ENCODE measurements around the gene ETS1.

Gene ETS1

GRCh38 chr11:128615612-128616011 is 28.3 kb upstream of the ETS1 start:
- DNase-seq (ENCODE audit: low read depth), result no peak
- Histone ChIP-seq H3K4me3 (ENCODE audit: low read length) (no peak overlapping the region), H3K27me3 (replicated peaks; ENCODE audit: control insufficient read depth, insufficient read depth, low read length) (peaks cover 40% of the 10 kb centered on the region), H3K36me3 (ENCODE audit: control insufficient read depth, insufficient read depth, low read length, severe bottlenecking) (no peaks in the 10 kb centered on the region), H3K4me1 (ENCODE audit: control insufficient read depth, insufficient read depth, low read length) (no peaks in the 10 kb centered on the region), H3K9ac (ENCODE audit: low read length) (no peak overlapping the region), H3K9me3 (ENCODE audit: control insufficient read depth, low read length) (no peaks in the 10 kb centered on the region)

- Histone ChIP-seq H3K27me3 (replicated peaks; ENCODE audit: control insufficient read depth, insufficient read depth, low read length) (peaks cover 41% of the 10 kb centered on the region), H3K36me3 (ENCODE audit: control insufficient read depth, insufficient read depth, low read length, severe bottlenecking) (no peaks in the 10 kb centered on the region), H3K9ac (ENCODE audit: low read length) (no peak overlapping the region), H3K9me3 (ENCODE audit: control insufficient read depth, low read length) (no peaks in the 10 kb centered on the region), H3K4me3 (ENCODE audit: low read length) (no peak overlapping the region), H3K4me1 (ENCODE audit: control insufficient read depth, insufficient read depth, low read length) (no peaks in the 10 kb centered on the region)
- no peak for DNase-seq (ENCODE audit: low read depth)
Observed at GRCh38 chr11:128615076-128615475, 27.7 kb upstream of the ETS1 start.

- no peak overlapping the region for H3K9ac ChIP-seq (ENCODE audit: low read length)
- peaks cover 42% of the 10 kb centered on the region for H3K27me3 ChIP-seq (replicated peaks; ENCODE audit: control insufficient read depth, insufficient read depth, low read length)
- H3K4me1 ChIP-seq (ENCODE audit: control insufficient read depth, insufficient read depth, low read length), result no peaks in the 10 kb centered on the region
- no peaks in the 10 kb centered on the region for H3K9me3 ChIP-seq (ENCODE audit: control insufficient read depth, low read length)
- H3K4me3 ChIP-seq (ENCODE audit: low read length), result no peak overlapping the region
- no peak for DNase-seq (ENCODE audit: low read depth)
- no peaks in the 10 kb centered on the region for H3K36me3 ChIP-seq (ENCODE audit: control insufficient read depth, insufficient read depth, low read length, severe bottlenecking)
Observed at GRCh38 chr11:128614026-128614425, 26.7 kb upstream of the ETS1 start.

GRCh38 chr11:128613300-128613995 is 26.1 kb upstream of the ETS1 start:
- Histone ChIP-seq H3K4me3 (ENCODE audit: low read length) (no peak overlapping the region), H3K27me3 (replicated peaks; ENCODE audit: control insufficient read depth, insufficient read depth, low read length) (peaks cover 45% of the 10 kb centered on the region), H3K9me3 (ENCODE audit: control insufficient read depth, low read length) (no peaks in the 10 kb centered on the region), H3K36me3 (ENCODE audit: control insufficient read depth, insufficient read depth, low read length, severe bottlenecking) (no peaks in the 10 kb centered on the region), H3K4me1 (ENCODE audit: control insufficient read depth, insufficient read depth, low read length) (no peaks in the 10 kb centered on the region), H3K9ac (ENCODE audit: low read length) (no peak overlapping the region)
- DNase-seq (ENCODE audit: low read depth), result no peak

GRCh38 chr11:128610721-128611617 is 23.6 kb upstream of the ETS1 start:
- Histone ChIP-seq H3K36me3 (ENCODE audit: control insufficient read depth, insufficient read depth, low read length, severe bottlenecking) (no peaks in the 10 kb centered on the region), H3K27me3 (replicated peaks; ENCODE audit: control insufficient read depth, insufficient read depth, low read length) (peaks cover 36% of the 10 kb centered on the region), H3K9me3 (ENCODE audit: control insufficient read depth, low read length) (no peaks in the 10 kb centered on the region), H3K4me3 (ENCODE audit: low read length) (no peak overlapping the region), H3K9ac (ENCODE audit: low read length) (no peak overlapping the region), H3K4me1 (ENCODE audit: control insufficient read depth, insufficient read depth, low read length) (no peaks in the 10 kb centered on the region)
- DNase-seq (ENCODE audit: low read depth), result no peak

- no peaks in the 10 kb centered on the region for H3K36me3 ChIP-seq (ENCODE audit: control insufficient read depth, insufficient read depth, low read length, severe bottlenecking)
- no peaks in the 10 kb centered on the region for H3K4me1 ChIP-seq (ENCODE audit: control insufficient read depth, insufficient read depth, low read length)
- no peak overlapping the region for H3K9ac ChIP-seq (ENCODE audit: low read length)
- no peaks in the 10 kb centered on the region for H3K9me3 ChIP-seq (ENCODE audit: control insufficient read depth, low read length)
- DNase-seq (ENCODE audit: low read depth), result no peak
- H3K27me3 ChIP-seq (replicated peaks; ENCODE audit: control insufficient read depth, insufficient read depth, low read length), result peaks cover 28% of the 10 kb centered on the region
- H3K4me3 ChIP-seq (ENCODE audit: low read length), result no peak overlapping the region
Observed at GRCh38 chr11:128609785-128610184, 22.4 kb upstream of the ETS1 start.

- H3K4me3 ChIP-seq (ENCODE audit: low read length), result no peak overlapping the region
- H3K36me3 ChIP-seq (ENCODE audit: control insufficient read depth, insufficient read depth, low read length, severe bottlenecking), result no peaks in the 10 kb centered on the region
- H3K4me1 ChIP-seq (ENCODE audit: control insufficient read depth, insufficient read depth, low read length), result no peaks in the 10 kb centered on the region
- H3K9ac ChIP-seq (ENCODE audit: low read length), result no peak overlapping the region
- no peaks in the 10 kb centered on the region for H3K9me3 ChIP-seq (ENCODE audit: control insufficient read depth, low read length)
- DNase-seq (ENCODE audit: low read depth), result no peak
- peaks cover 19% of the 10 kb centered on the region for H3K27me3 ChIP-seq (replicated peaks; ENCODE audit: control insufficient read depth, insufficient read depth, low read length)
Observed at GRCh38 chr11:128608746-128609407, 21.5 kb upstream of the ETS1 start.

GRCh38 chr11:128607819-128608218 is 20.5 kb upstream of the ETS1 start:
- DNase-seq (ENCODE audit: low read depth), result no peak

GRCh38 chr11:128604723-128605122 is 17.4 kb upstream of the ETS1 start:
- no peak overlapping the region for H3K9ac ChIP-seq (ENCODE audit: low read length)
- H3K27me3 ChIP-seq (replicated peaks; ENCODE audit: control insufficient read depth, insufficient read depth, low read length), result peaks cover 4% of the 10 kb centered on the region
- H3K4me3 ChIP-seq (ENCODE audit: low read length), result no peak overlapping the region
- H3K4me1 ChIP-seq (ENCODE audit: control insufficient read depth, insufficient read depth, low read length), result no peaks in the 10 kb centered on the region
- H3K9me3 ChIP-seq (ENCODE audit: control insufficient read depth, low read length), result no peaks in the 10 kb centered on the region
- DNase-seq (ENCODE audit: low read depth), result no peak
- no peaks in the 10 kb centered on the region for H3K36me3 ChIP-seq (ENCODE audit: control insufficient read depth, insufficient read depth, low read length, severe bottlenecking)

More at GRCh38 chr11:128607819-128608218, 20.5 kb upstream of the ETS1 start:
- H3K27me3 ChIP-seq (replicated peaks; ENCODE audit: control insufficient read depth, insufficient read depth, low read length), result peaks cover 16% of the 10 kb centered on the region
- no peaks in the 10 kb centered on the region for H3K4me1 ChIP-seq (ENCODE audit: control insufficient read depth, insufficient read depth, low read length)
- no peaks in the 10 kb centered on the region for H3K36me3 ChIP-seq (ENCODE audit: control insufficient read depth, insufficient read depth, low read length, severe bottlenecking)
- no peak overlapping the region for H3K9ac ChIP-seq (ENCODE audit: low read length)
- no peaks in the 10 kb centered on the region for H3K9me3 ChIP-seq (ENCODE audit: control insufficient read depth, low read length)
- no peak overlapping the region for H3K4me3 ChIP-seq (ENCODE audit: low read length)

GRCh38 chr11:128603752-128604414 is 16.5 kb upstream of the ETS1 start:
- DNase-seq (ENCODE audit: low read depth), result no peak
- Histone ChIP-seq H3K36me3 (ENCODE audit: control insufficient read depth, insufficient read depth, low read length, severe bottlenecking) (no peaks in the 10 kb centered on the region), H3K4me3 (ENCODE audit: low read length) (no peak overlapping the region), H3K4me1 (ENCODE audit: control insufficient read depth, insufficient read depth, low read length) (peaks cover 5% of the 10 kb centered on the region), H3K9me3 (ENCODE audit: control insufficient read depth, low read length) (no peaks in the 10 kb centered on the region), H3K27me3 (replicated peaks; ENCODE audit: control insufficient read depth, insufficient read depth, low read length) (peaks cover under 1% of the 10 kb centered on the region), H3K9ac (ENCODE audit: low read length) (no peak overlapping the region)
